Transverse colon (tissue), 4 donors: ENCODE data around the gene ATG7.

Experiments used
- EP300 ChIP-seq: sonication (generic); formaldehyde crosslinking; IDR thresholded peaks from one replicate; pipeline ENCODE4 v1.6.1; 2017; ENCODE audit warnings: antibody characterized with exemption, low read depth
- POLR2A ChIP-seq: fragments of 450-650 bp; IDR thresholded peaks from one replicate; pipeline ENCODE4 v1.6.1; 2016; ENCODE audit warnings: antibody characterized with exemption, mild to moderate bottlenecking, moderate library complexity
- POLR2AphosphoS5 ChIP-seq, 3 donors: sonication (generic); formaldehyde crosslinking; IDR thresholded peaks; one replicate each; pipeline ENCODE4 v1.6.1; 2016; ENCODE audit warnings: antibody characterized with exemption in 3 of 3
- TF ChIP-seq, protein P1 (sequence below), 5 experiments: fragments of 200-600 bp in 3 of 5; fragments of 450-650 bp in 2 of 5; sonication (generic) in 3 of 5; IDR thresholded peaks; 1 replicate in 2 of 5; 2 replicates in 3 of 5; pipeline ENCODE4 v1.5.1; 2016 to 2017; ENCODE audit warnings: antibody characterized with exemption in 5 of 5, inconsistent platforms in 3 of 5, mild to moderate bottlenecking in 2 of 5, moderate library complexity in 1 of 5

DNA sequence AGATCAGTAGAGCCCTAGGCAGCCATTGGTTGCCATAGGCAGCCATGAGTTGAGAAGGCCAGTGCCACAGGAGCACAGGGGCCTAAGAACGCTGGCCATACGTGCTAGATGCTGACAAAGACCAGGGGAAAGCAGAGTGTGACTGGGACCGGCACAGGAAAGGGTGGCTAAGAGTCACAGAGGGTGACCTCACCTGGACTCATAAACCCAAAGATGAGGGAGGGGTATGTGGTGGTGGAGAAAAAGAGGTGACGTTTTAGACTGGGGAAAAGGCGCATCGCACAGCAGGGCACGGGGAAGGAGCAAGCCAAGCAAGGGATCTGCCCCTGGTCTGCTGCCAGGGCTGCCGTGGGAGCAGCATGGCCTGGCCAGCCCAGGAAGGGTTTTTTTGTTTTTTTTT lies 249.0 kb downstream of the ATG7 start:
- TF ChIP-seq, protein P1, sequence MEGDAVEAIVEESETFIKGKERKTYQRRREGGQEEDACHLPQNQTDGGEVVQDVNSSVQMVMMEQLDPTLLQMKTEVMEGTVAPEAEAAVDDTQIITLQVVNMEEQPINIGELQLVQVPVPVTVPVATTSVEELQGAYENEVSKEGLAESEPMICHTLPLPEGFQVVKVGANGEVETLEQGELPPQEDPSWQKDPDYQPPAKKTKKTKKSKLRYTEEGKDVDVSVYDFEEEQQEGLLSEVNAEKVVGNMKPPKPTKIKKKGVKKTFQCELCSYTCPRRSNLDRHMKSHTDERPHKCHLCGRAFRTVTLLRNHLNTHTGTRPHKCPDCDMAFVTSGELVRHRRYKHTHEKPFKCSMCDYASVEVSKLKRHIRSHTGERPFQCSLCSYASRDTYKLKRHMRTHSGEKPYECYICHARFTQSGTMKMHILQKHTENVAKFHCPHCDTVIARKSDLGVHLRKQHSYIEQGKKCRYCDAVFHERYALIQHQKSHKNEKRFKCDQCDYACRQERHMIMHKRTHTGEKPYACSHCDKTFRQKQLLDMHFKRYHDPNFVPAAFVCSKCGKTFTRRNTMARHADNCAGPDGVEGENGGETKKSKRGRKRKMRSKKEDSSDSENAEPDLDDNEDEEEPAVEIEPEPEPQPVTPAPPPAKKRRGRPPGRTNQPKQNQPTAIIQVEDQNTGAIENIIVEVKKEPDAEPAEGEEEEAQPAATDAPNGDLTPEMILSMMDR (IDR thresholded peaks at IDR 0.05), result no peak
- TF ChIP-seq POLR2AphosphoS5 (IDR thresholded peaks at IDR 0.05) (no peak), POLR2A (no peak), EP300 (no peak)
